CD4-positive, alpha-beta T cell treated with Interferon alpha-2 for 1 hour (primary cell): ENCODE measurements around the gene PEF1.

Source experiments
- DNase-seq, 2 donors: peaks; one replicate each; pipeline ENCODE4 v3.0.0-alpha.2; 2020 to 2022

PEF1 gene

GRCh38 chr1:31653717-31654473 lies 9.2 kb upstream of the PEF1 start:
- DNase-seq: no peak

GRCh38 chr1:31652891-31653499 lies 8.3 kb upstream of the PEF1 start:
- DNase-seq: no peak

GRCh38 chr1:31651766-31652165 lies 7.1 kb upstream of the PEF1 start:
- DNase-seq: no peak

GRCh38 chr1:31651089-31651420 lies 6.4 kb upstream of the PEF1 start:
- DNase-seq: no peak

GRCh38 chr1:31650161-31651088 lies 5.7 kb upstream of the PEF1 start:
- no peak for DNase-seq

- no peak for DNase-seq
Measured at GRCh38 chr1:31648641-31649357, 4.1 kb upstream of the PEF1 start.

GRCh38 chr1:31648190-31648589 lies 3.5 kb upstream of the PEF1 start:
- no peak for DNase-seq

GRCh38 chr1:31647106-31647505 lies 2.4 kb upstream of the PEF1 start:
- no peak for DNase-seq

GRCh38 chr1:31646259-31646960 lies 1.7 kb upstream of the PEF1 start:
- no peak for DNase-seq

GRCh38 chr1:31645274-31645568 lies 545 bp upstream of the PEF1 start:
- no peak for DNase-seq

GRCh38 chr1:31643976-31644559 lies 608 bp downstream of the PEF1 start:
- peak in 1 of 2 donors; percentile 81 for DNase-seq

GRCh38 chr1:31642897-31643296 lies 1.8 kb downstream of the PEF1 start:
- no peak for DNase-seq

- no peak for DNase-seq
Measured at GRCh38 chr1:31642366-31642765, 2.3 kb downstream of the PEF1 start.

GRCh38 chr1:31640964-31641363 lies 3.7 kb downstream of the PEF1 start:
- DNase-seq: no peak

- DNase-seq: no peak
Measured at GRCh38 chr1:31640179-31640578, 4.5 kb downstream of the PEF1 start.

- DNase-seq: no peak
Measured at GRCh38 chr1:31639543-31639942, 5.1 kb downstream of the PEF1 start.

- DNase-seq: no peak
Measured at GRCh38 chr1:31637915-31638673, 6.6 kb downstream of the PEF1 start.

GRCh38 chr1:31633117-31633516 lies 11.6 kb downstream of the PEF1 start:
- peak in 1 of 2 donors; percentile 17 for DNase-seq

GRCh38 chr1:31632649-31633048 lies 12.0 kb downstream of the PEF1 start:
- no peak for DNase-seq

- DNase-seq: no peak
Measured at GRCh38 chr1:31628931-31629556, 15.6 kb downstream of the PEF1 start.
